Heart left ventricle (tissue), 16 donors: ENCODE results near the gene SIT1. TPM values are rescaled to one million over a fixed set of nuclear protein-coding genes. Genes with fewer than 3 reads are reported as not detected.

Experiments used
- ATAC-seq, 4 donors: fragments of 200-7000 bp; cut with Tn5 transposase; one replicate each; pipeline ENCODE4 v1.9.1; 2020 to 2022; ENCODE audit warnings: moderate library complexity in 4 of 4, mild to moderate bottlenecking in 3 of 4, moderate number of reproducible peaks in 1 of 4
- DNase-seq, 5 donors: peaks; one replicate each; pipeline ENCODE4 v3.0.0-alpha.2; 2020
- H3K27ac ChIP-seq, 12 donors: fragments of 200-600 bp; sonication (generic) in 4 of 12; one replicate each; pipeline versions ENCODE4 v1.5.0 to v1.8.0; 2016 to 2022; ENCODE audit warnings: mild to moderate bottlenecking in 2 of 12
- H3K27me3 ChIP-seq, 9 donors: fragments of 200-600 bp; sonication (generic) in 2 of 9; one replicate each; pipeline versions ENCODE4 v1.5.1 to v1.8.0; 2016 to 2022; ENCODE audit warnings: mild to moderate bottlenecking in 3 of 9
- H3K36me3 ChIP-seq, 9 donors: fragments of 200-600 bp; sonication (generic) in 2 of 9; one replicate each; pipeline versions ENCODE4 v1.5.0 to v1.8.0; 2018 to 2022; ENCODE audit warnings: mild to moderate bottlenecking in 2 of 9
- H3K4me1 ChIP-seq, 12 donors: fragments of 200-600 bp; sonication (generic) in 4 of 12; one replicate each; pipeline versions ENCODE4 v1.5.0 to v1.8.0; 2016 to 2022; ENCODE audit warnings: mild to moderate bottlenecking in 3 of 12
- H3K4me3 ChIP-seq, 12 donors: fragments of 200-600 bp; sonication (generic) in 4 of 12; one replicate each; pipeline versions ENCODE4 v1.5.0 to v1.8.0; 2017 to 2022; ENCODE audit warnings: mild to moderate bottlenecking in 9 of 12, moderate library complexity in 4 of 12
- H3K9me3 ChIP-seq, 12 donors: fragments of 200-600 bp; sonication (generic) in 4 of 12; one replicate each; pipeline versions ENCODE4 v1.5.0 to v1.8.0; 2016 to 2022; ENCODE audit warnings: mild to moderate bottlenecking in 1 of 12
- CTCF ChIP-seq, 12 donors: fragments of 200-600 bp; sonication (generic) in 4 of 12; IDR thresholded peaks; one replicate each; pipeline versions ENCODE4 v1.5.0 to v1.8.0; 2018 to 2022; ENCODE audit warnings: antibody characterized with exemption in 12 of 12, mild to moderate bottlenecking in 5 of 12
- POLR2A ChIP-seq, 2 donors: fragments of 450-650 bp; IDR thresholded peaks; one replicate each; pipeline ENCODE4 v1.6.1; 2017; ENCODE audit warnings: antibody characterized with exemption in 2 of 2, mild to moderate bottlenecking in 2 of 2, moderate library complexity in 2 of 2
- WGBS, 4 donors: extraction: QIAGEN DNeasy Blood & Tissue Kit in 2 of 4; methylation state at CpG; one replicate each; pipeline versions ENCODE4 v1.1.5 to v1.1.7; 2013 to 2018; 5-methylcytosine and 5-hydroxymethylcytosine counted together
- intact Hi-C, 10 donors: fragments of 100-400 bp; cut with DNase I; formaldehyde crosslinking; loops; one replicate each; pipeline versions ENCODE4 v1.11.1 to v1.14.2; 2022
- microRNA-seq, 4 donors: library from miRNA; unstranded; fragments of <30 nt; microRNA quantifications; one replicate each; pipeline versions ENCODE4 to v1.2.0, GENCODE V29; 2017 to 2020
- polyA plus RNA-seq, 2 donors: library from polyadenylated mRNA; stranded (reverse); fragments of 200-250 nt; gene quantifications; one replicate each; pipeline ENCODE4 v1.2.3, GENCODE V29; 2013
- total RNA-seq, 9 donors: library from RNA; depleted of rRNA in 2 of 9; stranded (reverse); fragments of >200 nt in 2 of 9; fragmentation: NEBNext Ultra II Directional in 3 of 9; extraction: Animal tissue kit (Norgen Biotek cat#: 25700) in 3 of 9; gene quantifications; one replicate each; pipeline versions ENCODE4 v1.1.0 to v1.2.4, GENCODE V29; 2016 to 2023
- donor health status: ischemic (EF 13 %, LVEDD 7.1; RV severe dilation, severe dysfunction).
- donor health status: healthy with polysubstance abuse.
- donor health status: DM: no; HTN: yes; CAD: no.
- donor health status: DM: no; HTN: no; CAD: no.
- donor health status: ischemic (EF 25% LVEDD 6.9; RV normal size, moderate dysfunction).
- donor health status: ischemic (EF 25% LVEDD 5.7; RV mildly dilated, moderate dysfunction).
- donor health status: healthy.
- donor health status: DM: yes; HTN: yes; CAD: no.
- donor health status: ischemic (EF 35%, LVEDD 5.7; RV mildly dilated, moderate dysfunction).
- donor health status: nonischemic (EF 11% LVEDD 7.7; RV severe dilation, severe dysfunction).
- donor health status: DM: yes; HTN: yes; CAD: no.
- donor health status: PGD.
- donor health status: ischemic (EF 29% LVEDD 5.4; RV normal size, mild dysfunction).
- donor health status: nonischemic (EF 23%, LVEDD 6.1; RV moderate dilation, normal function).

Gene SIT1
- total and polyA plus RNA-seq, 11 donors = 0.19 to 4.2 (median 0.51) TPM; not detected in 7

DNA sequence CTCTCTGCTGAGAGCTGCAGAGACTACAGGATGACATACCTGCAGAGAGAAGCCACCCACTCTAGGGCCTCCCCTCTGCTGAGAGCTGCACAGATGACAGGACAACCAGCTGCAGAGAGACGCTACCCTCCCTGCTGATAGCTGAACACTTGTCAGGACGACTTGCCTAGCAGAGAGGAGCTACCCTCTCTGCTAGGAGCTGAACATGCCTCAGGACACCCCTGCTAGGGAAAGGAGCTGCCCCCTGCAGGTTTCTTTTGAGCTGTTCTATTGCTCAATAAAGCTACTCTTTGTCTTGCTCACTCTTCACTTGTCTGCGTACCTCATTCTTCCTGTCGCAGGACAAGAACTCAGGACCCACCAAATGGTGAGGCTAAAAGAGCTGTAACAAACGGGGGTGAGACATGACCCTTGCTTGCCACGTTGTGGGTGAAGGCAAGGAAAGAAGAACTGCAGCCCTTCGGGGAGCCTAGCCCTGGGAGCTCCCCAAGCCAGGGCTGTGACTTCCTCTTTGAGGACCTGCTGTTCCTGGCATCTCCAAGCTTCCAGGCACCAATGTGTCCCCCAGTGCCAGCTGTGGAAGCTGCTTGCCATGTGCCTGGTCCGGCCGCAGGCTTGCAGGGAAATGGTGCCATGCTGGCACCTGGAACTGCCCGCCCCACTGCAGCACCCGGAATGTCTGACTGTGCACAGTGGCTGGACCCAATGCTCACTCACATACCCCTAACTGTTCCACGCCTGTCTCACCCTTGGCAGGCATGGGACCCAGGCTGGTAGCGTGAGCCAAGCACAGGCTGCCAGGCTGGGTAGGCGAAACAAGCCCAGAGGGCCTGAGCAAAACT lies 50.7 kb downstream of the SIT1 start:
- Histone ChIP-seq H3K27me3 (no peaks in the 10 kb centered on the region), H3K9me3 (no peaks in the 10 kb centered on the region), H3K27ac (no peak overlapping the region), H3K4me3 (no peak overlapping the region), H3K36me3 (no peaks in the 10 kb centered on the region), H3K4me1 (peaks cover 0 to 17% (median 10%) of the 10 kb centered on the region in 12 donors)
- DNase-seq (no peak), ATAC-seq (no peak)
- WGBS, 4 donors = 85 to 89% (median 88%) methylated on average over 10 to 14 of the region's 14 CpGs
- intact Hi-C loops = loop anchor here in 4 of 10 donors (5.0 to 10.0 kb wide), 7 partner anchors 47 to 488 kb away; partner anchors contain the start of genes CCDC107 (in 2 of the 4), RMRP (in 2 of the 4), SIT1 (in 2 of the 4) and ATOSB (in 1 of the 4)
- TF ChIP-seq POLR2A (IDR thresholded peaks at IDR 0.05) = no peak
- TF ChIP-seq CTCF (IDR thresholded peaks at IDR 0.05) = no peak

Small RNA genes within 50 kb of the gene (microRNA-seq; reads per million reads assigned to microRNA genes)
- 0 to 1.9 (median 0.99) reads per million in 4 donors for gene MIR4667

Other genes starting within 250 kb of the SIT1 start
- gene RUSC2, start 160.8 kb downstream of the SIT1 start, total RNA-seq = 10 to 100 TPM; 23.0 to 56.1 (median 30.5) TPM
- 10 to 100 TPM; 23.8 to 38.0 TPM for gene RUSC2, start 160.8 kb downstream of the SIT1 start, polyA plus RNA-seq
- gene TESK1, start 45.7 kb downstream of the SIT1 start, total RNA-seq = 10 to 100 TPM; 19.8 to 47.6 (median 24.5) TPM
- 10 to 100 TPM; 33.3 to 40.8 TPM for gene TESK1, start 45.7 kb downstream of the SIT1 start, polyA plus RNA-seq
- 1 to 10 TPM in 4 of 9 donors, under 1 TPM in 3, not detected in 2; 0.46 to 10.0 (median 1.2) TPM for gene CD72, start 32.5 kb downstream of the SIT1 start, total RNA-seq
- gene CD72, start 32.5 kb downstream of the SIT1 start, polyA plus RNA-seq = under 1 TPM; 0.38 to 0.76 TPM
- over 10,000 TPM in 3 of 9 donors, 1,000 to 10,000 TPM in 5, 100 to 1,000 TPM in 1; 462 to 18,741 (median 5,764) TPM for gene RMRP, start 7.1 kb upstream of the SIT1 start, total RNA-seq
- 100 to 1,000 TPM; 118 to 429 TPM for gene RMRP, start 7.1 kb upstream of the SIT1 start, polyA plus RNA-seq
- 10 to 100 TPM; 35.5 to 78.5 (median 43.8) TPM for gene CCDC107, start 7.4 kb upstream of the SIT1 start, total RNA-seq
- 100 to 1,000 TPM in 1 of 2 donors, 10 to 100 TPM in 1; 70.1 to 116 TPM for gene CCDC107, start 7.4 kb upstream of the SIT1 start, polyA plus RNA-seq
- gene ARHGEF39, start 14.3 kb upstream of the SIT1 start, total RNA-seq = 1 to 10 TPM in 1 of 9 donors, under 1 TPM in 8; 0.11 to 1.2 (median 0.27) TPM
- gene ARHGEF39, start 14.3 kb upstream of the SIT1 start, polyA plus RNA-seq = under 1 TPM; 0.12 to 0.30 TPM
- gene CA9, start 23.0 kb upstream of the SIT1 start, total RNA-seq = 10 to 100 TPM in 1 of 9 donors, 1 to 10 TPM in 1, under 1 TPM in 1, not detected in 6; 0.47 to 13.9 (median 2.3) TPM
- under 1 TPM; 0.23 to 0.54 TPM for gene CA9, start 23.0 kb upstream of the SIT1 start, polyA plus RNA-seq
- 1,000 to 10,000 TPM in 3 of 9 donors, 100 to 1,000 TPM in 6; 621 to 1,314 (median 858) TPM for gene TPM2, start 39.0 kb upstream of the SIT1 start, total RNA-seq
- gene TPM2, start 39.0 kb upstream of the SIT1 start, polyA plus RNA-seq = 1,000 to 10,000 TPM in 1 of 2 donors, 100 to 1,000 TPM in 1; 761 to 2,450 TPM
- gene TLN1, start 81.3 kb upstream of the SIT1 start, total RNA-seq = 100 to 1,000 TPM; 193 to 373 (median 261) TPM
- 100 to 1,000 TPM; 152 to 241 TPM for gene TLN1, start 81.3 kb upstream of the SIT1 start, polyA plus RNA-seq
- 10 to 100 TPM; 16.1 to 38.0 (median 25.5) TPM for gene CREB3, start 81.7 kb upstream of the SIT1 start, total RNA-seq
- 10 to 100 TPM; 26.7 to 49.4 TPM for gene CREB3, start 81.7 kb upstream of the SIT1 start, polyA plus RNA-seq
- 10 to 100 TPM; 52.1 to 93.8 (median 65.5) TPM for gene GBA2, start 98.3 kb upstream of the SIT1 start, total RNA-seq
- 10 to 100 TPM; 54.1 to 96.2 TPM for gene GBA2, start 98.3 kb upstream of the SIT1 start, polyA plus RNA-seq
- gene RGP1, start 98.4 kb upstream of the SIT1 start, total RNA-seq = 10 to 100 TPM; 25.4 to 38.8 (median 32.7) TPM
- 10 to 100 TPM; 14.7 to 29.8 TPM for gene RGP1, start 98.4 kb upstream of the SIT1 start, polyA plus RNA-seq
- gene MSMP, start 103.3 kb upstream of the SIT1 start, total RNA-seq = not detected
- under 1 TPM in 1 of 2 donors, not detected in 1; 0.26 TPM for gene MSMP, start 103.3 kb upstream of the SIT1 start, polyA plus RNA-seq
- gene NPR2, start 140.7 kb upstream of the SIT1 start, total RNA-seq = 10 to 100 TPM; 15.2 to 36.4 (median 23.7) TPM
- 10 to 100 TPM; 10.2 to 14.5 TPM for gene NPR2, start 140.7 kb upstream of the SIT1 start, polyA plus RNA-seq
- 1 to 10 TPM; 1.5 to 4.0 (median 2.5) TPM for gene SPAG8, start 161.3 kb upstream of the SIT1 start, total RNA-seq
- 1 to 10 TPM in 1 of 2 donors, under 1 TPM in 1; 0.58 to 4.2 TPM for gene SPAG8, start 161.3 kb upstream of the SIT1 start, polyA plus RNA-seq
- gene HINT2, start 164.1 kb upstream of the SIT1 start, total RNA-seq = 10 to 100 TPM; 48.7 to 77.5 (median 57.4) TPM
- 100 to 1,000 TPM in 1 of 2 donors, 10 to 100 TPM in 1; 51.4 to 139 TPM for gene HINT2, start 164.1 kb upstream of the SIT1 start, polyA plus RNA-seq
- gene FAM221B, start 177.8 kb upstream of the SIT1 start, total RNA-seq = not detected
- gene FAM221B, start 177.8 kb upstream of the SIT1 start, polyA plus RNA-seq = not detected
- gene TMEM8B, start 178.3 kb upstream of the SIT1 start, total RNA-seq = 10 to 100 TPM; 10.8 to 21.4 (median 18.2) TPM
- 1 to 10 TPM; 7.9 to 8.1 TPM for gene TMEM8B, start 178.3 kb upstream of the SIT1 start, polyA plus RNA-seq
- not detected for gene OR13J1, start 219.5 kb upstream of the SIT1 start, total RNA-seq
- not detected for gene OR13J1, start 219.5 kb upstream of the SIT1 start, polyA plus RNA-seq